IMR-90 (cell line): ENCODE measurements around the gene TCP11. TPM values are rescaled to one million over a fixed set of nuclear protein-coding genes. Genes with fewer than 3 reads are reported as not detected.
A peak's percentile ranks its signal among the peaks of the same experiment; 100 is the strongest.

ENCODE experiments used
- ATAC-seq: fragments of 200-7000 bp; cut with Tn5 transposase; 2 replicates; pipeline ENCODE4 v1.9.1; 2020; ENCODE audit warnings: low read depth, mild to moderate bottlenecking, moderate library complexity
- BruUV-seq: library from RNA; stranded (reverse); fragments of 400-500 nt; replicated peaks from 2 replicates; lab custom pipeline; 2021; lab: Mats Ljungman, UMichigan
- CTCF ChIA-PET: fragments of 300-600 bp; formaldehyde crosslinking; extraction: SDS; loops from one replicate; lab custom pipeline; 2021; ENCODE audit warnings: antibody characterized with exemption; lab: Yijun Ruan, JAX
- POLR2A ChIA-PET: fragments of 300-600 bp; sonication (Branson Sonifier 250); formaldehyde crosslinking; loops from one replicate; lab custom pipeline; 2022; ENCODE audit warnings: antibody characterized with exemption; ENCODE audit not compliant: unreplicated experiment; lab: Charles Lee
- DNase-seq: peaks from one replicate; pipeline ENCODE4 v3.0.0; 2013
- H2AFZ ChIP-seq: replicated peaks from 2 replicates; pipeline ENCODE3; 2013; ENCODE audit warnings: low read length, mild to moderate bottlenecking; ENCODE audit not compliant: poor library complexity
- H2AK5ac ChIP-seq: 2 replicates; pipeline ENCODE4 v1.6.1; 2013; ENCODE audit warnings: low read depth, low read length, inconsistent platforms
- H2AK9ac ChIP-seq: replicated peaks from 2 replicates; pipeline ENCODE3; 2013; ENCODE audit warnings: mild to moderate bottlenecking, low read depth, low read length, moderate library complexity; ENCODE audit not compliant: poor library complexity
- H2BK120ac ChIP-seq: 2 replicates; pipeline ENCODE4 v1.6.1; 2013; ENCODE audit warnings: low read depth, low read length, inconsistent platforms
- H2BK15ac ChIP-seq: 3 replicates; pipeline ENCODE4 v1.6.1; 2013; ENCODE audit warnings: low read depth, low read length, inconsistent platforms
- H2BK20ac ChIP-seq: 2 replicates; pipeline ENCODE4 v1.6.1; 2013; ENCODE audit warnings: low read depth, mild to moderate bottlenecking, inconsistent platforms, low read length, moderate library complexity
- H2BK5ac ChIP-seq: 2 replicates; pipeline ENCODE4 v1.6.1; 2013; ENCODE audit warnings: mild to moderate bottlenecking, low read depth, low read length, inconsistent platforms; ENCODE audit not compliant: poor library complexity, severe bottlenecking
- H3K14ac ChIP-seq: replicated peaks from 2 replicates; pipeline ENCODE4 v1.6.1; 2013; ENCODE audit warnings: low read depth, low read length, inconsistent platforms
- H3K18ac ChIP-seq: 2 replicates; pipeline ENCODE4 v1.6.1; 2013; ENCODE audit warnings: low read depth, low read length, control low read depth
- H3K23ac ChIP-seq: 2 replicates; pipeline ENCODE4 v1.6.1; 2013; ENCODE audit warnings: low read depth, low read length, inconsistent platforms
- H3K27ac ChIP-seq: 2 replicates; pipeline ENCODE4 v1.5.1; 2013; ENCODE audit warnings: mild to moderate bottlenecking, control low read depth, low read length; ENCODE audit not compliant: insufficient read depth
- H3K27me3 ChIP-seq: 2 replicates; pipeline ENCODE4 v1.6.1; 2013; ENCODE audit warnings: low read length; ENCODE audit not compliant: control insufficient read depth, insufficient read depth
- H3K36me3 ChIP-seq: 2 replicates; pipeline ENCODE4 v1.6.1; 2013; ENCODE audit warnings: low read length, mixed read lengths; ENCODE audit not compliant: control insufficient read depth, insufficient read depth
- H3K4ac ChIP-seq: 2 replicates; pipeline ENCODE4 v1.6.1; 2013; ENCODE audit warnings: low read depth, low read length, inconsistent platforms
- H3K4me1 ChIP-seq: 2 replicates; pipeline ENCODE4 v1.6.1; 2013; ENCODE audit warnings: low read length, mixed read lengths; ENCODE audit not compliant: control insufficient read depth, insufficient read depth
- H3K4me2 ChIP-seq: 2 replicates; pipeline ENCODE4 v1.6.1; 2013; ENCODE audit warnings: low read depth, mild to moderate bottlenecking, control low read depth, low read length, moderate library complexity
- H3K4me3 ChIP-seq: 2 replicates; pipeline ENCODE4 v1.5.1; 2013; ENCODE audit warnings: low read depth, mild to moderate bottlenecking, control low read depth, low read length, moderate library complexity; ENCODE audit not compliant: insufficient read depth
- H3K56ac ChIP-seq: 2 replicates; pipeline ENCODE4 v1.6.1; 2013; ENCODE audit warnings: low read length, inconsistent platforms; ENCODE audit not compliant: insufficient read depth; ENCODE audit errors: extremely low read depth
- H3K79me1 ChIP-seq, 2 experiments: 2 replicates each; pipeline ENCODE4 v1.6.1; 2013; ENCODE audit warnings: low read length in 2 of 2, inconsistent platforms in 1 of 2, low read depth in 1 of 2
- H3K9ac ChIP-seq: 2 replicates; pipeline ENCODE4 v1.6.1; 2013; ENCODE audit warnings: low read depth, low read length, control low read depth
- H3K9me1 ChIP-seq: 2 replicates; pipeline ENCODE4 v1.6.1; 2013; ENCODE audit warnings: low read length, inconsistent platforms; ENCODE audit not compliant: insufficient read depth
- H3K9me3 ChIP-seq: 2 replicates; pipeline ENCODE4 v1.6.1; 2013; ENCODE audit warnings: low read length; ENCODE audit not compliant: control insufficient read depth, insufficient read depth
- H4K20me1 ChIP-seq: 2 replicates; pipeline ENCODE4 v1.6.1; 2013; ENCODE audit warnings: low read length, inconsistent platforms; ENCODE audit not compliant: insufficient read depth
- H4K5ac ChIP-seq: 2 replicates; pipeline ENCODE4 v1.6.1; 2013; ENCODE audit warnings: mild to moderate bottlenecking, low read depth, low read length, control low read depth
- H4K8ac ChIP-seq, 2 experiments: 2 replicates each; pipeline ENCODE4 v1.6.1; 2013; ENCODE audit warnings: low read depth in 2 of 2, low read length in 2 of 2, control low read depth in 1 of 2, inconsistent platforms in 1 of 2
- H4K91ac ChIP-seq: 2 replicates; pipeline ENCODE4 v1.6.1; 2013; ENCODE audit warnings: low read depth, low read length, inconsistent platforms; ENCODE audit not compliant: insufficient read depth
- BHLHE40 ChIP-seq: fragments of 150-350 bp; IDR thresholded peaks from 2 replicates; pipeline ENCODE4 v1.6.1; 2016; ENCODE audit warnings: mild to moderate bottlenecking, low read depth, low read length
- CHD1 ChIP-seq: IDR thresholded peaks from 2 replicates; pipeline ENCODE4 v1.6.1; 2012; ENCODE audit warnings: low read depth, low read length, improper control_type of control experiment
- FOS ChIP-seq: fragments of 150-350 bp; IDR thresholded peaks from 2 replicates; pipeline ENCODE4 v1.6.1; 2016; ENCODE audit warnings: low read depth, low read length
- MAFK ChIP-seq: IDR thresholded peaks from 2 replicates; pipeline ENCODE4 v1.6.1; 2012; ENCODE audit warnings: low read depth, low read length, improper control_type of control experiment
- MAZ ChIP-seq: IDR thresholded peaks from 2 replicates; pipeline ENCODE4 v1.6.1; 2012; ENCODE audit warnings: low read depth, mild to moderate bottlenecking, low read length, improper control_type of control experiment, moderate library complexity, borderline replicate concordance
- MXI1 ChIP-seq: IDR thresholded peaks from 2 replicates; pipeline ENCODE4 v1.6.1; 2012; ENCODE audit warnings: low read depth, mild to moderate bottlenecking, low read length, moderate library complexity, borderline replicate concordance
- NFE2L2 ChIP-seq: fragments of 150-350 bp; IDR thresholded peaks from 2 replicates; pipeline ENCODE4 v1.6.1; 2016; ENCODE audit warnings: low read depth, mild to moderate bottlenecking, low read length
- POLR2A ChIP-seq: IDR thresholded peaks from 2 replicates; pipeline ENCODE4 v1.6.1; 2012; ENCODE audit warnings: mild to moderate bottlenecking, low read depth, low read length
- RAD21 ChIP-seq: IDR thresholded peaks from 2 replicates; pipeline ENCODE4 v1.6.1; 2012; ENCODE audit warnings: low read length, improper control_type of control experiment
- RCOR1 ChIP-seq: IDR thresholded peaks from 2 replicates; pipeline ENCODE4 v1.6.1; 2012; ENCODE audit warnings: mild to moderate bottlenecking, low read length, improper control_type of control experiment; ENCODE audit not compliant: insufficient replicate concordance
- RFX5 ChIP-seq: IDR thresholded peaks from 2 replicates; pipeline ENCODE4 v1.8.0; 2012; ENCODE audit warnings: low read depth, mild to moderate bottlenecking, low read length, moderate library complexity
- SMC3 ChIP-seq: fragments of 150-350 bp; IDR thresholded peaks from 2 replicates; pipeline ENCODE4 v1.6.1; 2016; ENCODE audit warnings: low read depth, mild to moderate bottlenecking, antibody characterized with exemption, low read length, moderate library complexity
- WGBS, 2 experiments: methylation state at CpG; one replicate each; pipeline versions ENCODE4 v1.1.5 to v1.1.7; 2013; ENCODE audit warnings: missing lambda C conversion rate in 2 of 2; ENCODE audit not compliant: insufficient read length in 1 of 2; ENCODE audit errors: extremely low coverage in 2 of 2; 5-methylcytosine and 5-hydroxymethylcytosine counted together
- dilution Hi-C: fragments of 300-500 bp; cut with HindIII; formaldehyde crosslinking; loops from one replicate; pipeline ENCODE4 v1.14.3; 2018; ENCODE audit warnings: low sequenced_read_pairs; ENCODE audit not compliant: unreplicated experiment
- in situ Hi-C: fragments of 300-500 bp; cut with MboI; formaldehyde crosslinking; loops from 3 replicates; pipeline ENCODE4 v1.14.3; 2019; ENCODE audit warnings: low sequenced_read_pairs, inconsistent platforms, mixed read lengths
- intact Hi-C: fragments of 100-400 bp; cut with micrococcal nuclease; formaldehyde crosslinking; loops from 2 replicates; pipeline ENCODE4 v1.10.0; 2022
- polyA plus RNA-seq, 3 experiments: library from polyadenylated mRNA; depleted of rRNA; stranded (reverse); fragments of >200 nt; gene quantifications; 2 replicates each; pipeline ENCODE4 v1.2.3, GENCODE V29; 2012; ENCODE audit warnings: low replicate concordance in 1 of 3
- total RNA-seq: library from RNA; depleted of rRNA; stranded (reverse); fragments of >200 nt; gene quantifications from 2 replicates; pipeline ENCODE4 v1.2.3, GENCODE V29; 2012
- TF ChIP-seq, protein P1 (sequence below): fragments of 150-350 bp; IDR thresholded peaks from 2 replicates; pipeline ENCODE4 v1.6.1; 2016; ENCODE audit warnings: low read depth, mild to moderate bottlenecking, low read length, moderate library complexity, borderline replicate concordance
- TF ChIP-seq, protein P2 (sequence below): fragments of 150-350 bp; IDR thresholded peaks from 2 replicates; pipeline ENCODE4 v1.6.1; 2017; ENCODE audit warnings: mild to moderate bottlenecking, antibody characterized with exemption, low read length, low read depth
- TF ChIP-seq, protein P3 (sequence below): conservative IDR thresholded peaks from 2 replicates; pipeline ENCODE4 v1.5.1; 2012; ENCODE audit warnings: mild to moderate bottlenecking, low read depth, low read length, improper control_type of control experiment

The TCP11 gene
- total and polyA plus RNA-seq, 2 of the 4 experiments (the other 2 are of a cell fraction), result 0.34 to 0.36 TPM

DNA sequence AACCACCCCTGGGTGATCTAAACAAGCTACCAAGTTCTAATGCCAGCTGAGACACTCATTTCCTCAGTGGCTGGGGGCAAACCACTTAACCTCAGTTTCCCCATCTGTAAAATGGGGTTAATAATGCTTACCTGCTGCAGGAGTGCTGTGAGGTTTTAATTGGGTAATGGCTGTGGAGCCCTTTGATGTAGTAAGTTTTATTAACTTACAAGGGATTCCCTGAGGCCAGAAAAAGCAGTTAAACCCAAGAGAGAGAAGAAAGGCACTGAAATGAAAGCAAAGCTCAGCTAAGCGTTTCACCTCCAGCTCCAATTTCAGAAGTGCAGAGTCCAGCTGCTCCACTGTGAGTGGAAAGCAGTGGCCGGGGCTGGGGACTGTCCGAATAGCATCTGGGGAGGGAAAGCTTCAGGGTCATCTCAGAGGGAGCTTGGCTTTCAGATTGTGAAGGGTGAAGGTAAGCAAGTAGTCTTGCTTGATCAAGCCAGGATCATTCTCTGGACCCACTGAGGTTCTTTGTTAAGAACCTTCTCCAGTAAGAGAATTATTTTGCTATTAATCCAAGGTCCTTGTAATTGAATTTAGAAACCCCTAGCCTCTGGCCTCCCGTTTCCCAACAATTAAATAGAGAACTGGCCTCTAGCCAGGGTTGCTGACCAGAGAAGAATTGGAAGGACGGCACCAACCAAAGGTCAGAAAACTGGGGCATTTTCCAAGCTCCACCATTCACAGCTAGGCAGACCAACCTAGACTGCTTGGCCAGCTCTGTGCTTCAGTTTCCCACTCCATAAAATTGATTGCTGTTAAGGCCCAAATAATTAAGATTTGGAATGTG, 20.9 kb upstream of the TCP11 start:
- Histone ChIP-seq H4K5ac (no peak overlapping the region), H3K9ac (no peak overlapping the region), H3K27ac (no peak overlapping the region), H3K27me3 (no peaks in the 10 kb centered on the region; the same call in 1 of the 2 replicates), H2BK120ac (no peak overlapping the region), H3K9me3 (0 out of 2 replicates have a peak, but pooled peaks cover 2% of the 10 kb centered on the region), H2BK5ac (no peak overlapping the region), H2BK20ac (no peak overlapping the region), H2BK15ac (no peak overlapping the region), H4K8ac (no peak overlapping the region), H2AK9ac (peak overlapping the region; percentile 44), H3K14ac (no peak overlapping the region), H4K20me1 (no peaks in the 10 kb centered on the region), H3K4me3 (no peak overlapping the region), H3K4me1 (peaks cover 17% of the 10 kb centered on the region), H3K4me2 (no peak overlapping the region), H3K56ac (no peak overlapping the region), H3K23ac (no peak overlapping the region), H2AFZ (no peak overlapping the region), H3K9me1 (peaks cover 13% of the 10 kb centered on the region), H3K36me3 (no peaks in the 10 kb centered on the region), H3K79me1 (no peaks in the 10 kb centered on the region), H3K4ac (0 out of 2 replicates have a peak overlapping the region, but pooled peaks have one; percentile 12), H2AK5ac (no peak overlapping the region), H3K18ac (peak overlapping the region; percentile 11; the same call in 1 of the 2 replicates), H4K91ac (no peak overlapping the region)
- CTCF ChIA-PET, result no interaction called here
- DNase-seq (no peak), ATAC-seq (no peak)
- POLR2A ChIA-PET, result no interaction called here
- dilution Hi-C loops (no loop called here), in situ Hi-C loops (no loop called here), intact Hi-C loops (no loop called here)
- BruUV-seq, result no TSS peak
- WGBS, 2 experiments, result no CpG with 5 or more reads among the region's 5 CpGs
- TF ChIP-seq MXI1, result no peak
- TF ChIP-seq FOS, result no peak
- no peak for TF ChIP-seq RCOR1
- TF ChIP-seq, protein P1, sequence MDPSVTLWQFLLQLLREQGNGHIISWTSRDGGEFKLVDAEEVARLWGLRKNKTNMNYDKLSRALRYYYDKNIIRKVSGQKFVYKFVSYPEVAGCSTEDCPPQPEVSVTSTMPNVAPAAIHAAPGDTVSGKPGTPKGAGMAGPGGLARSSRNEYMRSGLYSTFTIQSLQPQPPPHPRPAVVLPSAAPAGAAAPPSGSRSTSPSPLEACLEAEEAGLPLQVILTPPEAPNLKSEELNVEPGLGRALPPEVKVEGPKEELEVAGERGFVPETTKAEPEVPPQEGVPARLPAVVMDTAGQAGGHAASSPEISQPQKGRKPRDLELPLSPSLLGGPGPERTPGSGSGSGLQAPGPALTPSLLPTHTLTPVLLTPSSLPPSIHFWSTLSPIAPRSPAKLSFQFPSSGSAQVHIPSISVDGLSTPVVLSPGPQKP, result no peak
- TF ChIP-seq MAZ, result no peak
- no peak for TF ChIP-seq POLR2A
- TF ChIP-seq RFX5, result no peak
- no peak for TF ChIP-seq NFE2L2
- no peak for TF ChIP-seq SMC3
- TF ChIP-seq, protein P2, sequence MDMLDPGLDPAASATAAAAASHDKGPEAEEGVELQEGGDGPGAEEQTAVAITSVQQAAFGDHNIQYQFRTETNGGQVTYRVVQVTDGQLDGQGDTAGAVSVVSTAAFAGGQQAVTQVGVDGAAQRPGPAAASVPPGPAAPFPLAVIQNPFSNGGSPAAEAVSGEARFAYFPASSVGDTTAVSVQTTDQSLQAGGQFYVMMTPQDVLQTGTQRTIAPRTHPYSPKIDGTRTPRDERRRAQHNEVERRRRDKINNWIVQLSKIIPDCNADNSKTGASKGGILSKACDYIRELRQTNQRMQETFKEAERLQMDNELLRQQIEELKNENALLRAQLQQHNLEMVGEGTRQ, result no peak
- no peak for TF ChIP-seq CHD1
- TF ChIP-seq RAD21, result no peak
- TF ChIP-seq, protein P3, sequence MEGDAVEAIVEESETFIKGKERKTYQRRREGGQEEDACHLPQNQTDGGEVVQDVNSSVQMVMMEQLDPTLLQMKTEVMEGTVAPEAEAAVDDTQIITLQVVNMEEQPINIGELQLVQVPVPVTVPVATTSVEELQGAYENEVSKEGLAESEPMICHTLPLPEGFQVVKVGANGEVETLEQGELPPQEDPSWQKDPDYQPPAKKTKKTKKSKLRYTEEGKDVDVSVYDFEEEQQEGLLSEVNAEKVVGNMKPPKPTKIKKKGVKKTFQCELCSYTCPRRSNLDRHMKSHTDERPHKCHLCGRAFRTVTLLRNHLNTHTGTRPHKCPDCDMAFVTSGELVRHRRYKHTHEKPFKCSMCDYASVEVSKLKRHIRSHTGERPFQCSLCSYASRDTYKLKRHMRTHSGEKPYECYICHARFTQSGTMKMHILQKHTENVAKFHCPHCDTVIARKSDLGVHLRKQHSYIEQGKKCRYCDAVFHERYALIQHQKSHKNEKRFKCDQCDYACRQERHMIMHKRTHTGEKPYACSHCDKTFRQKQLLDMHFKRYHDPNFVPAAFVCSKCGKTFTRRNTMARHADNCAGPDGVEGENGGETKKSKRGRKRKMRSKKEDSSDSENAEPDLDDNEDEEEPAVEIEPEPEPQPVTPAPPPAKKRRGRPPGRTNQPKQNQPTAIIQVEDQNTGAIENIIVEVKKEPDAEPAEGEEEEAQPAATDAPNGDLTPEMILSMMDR, result no peak
- no peak for TF ChIP-seq BHLHE40
- TF ChIP-seq MAFK, result no peak
